Iris pigment epithelial cell (primary cell): ENCODE data around the gene SLC5A12.

Experiments used
- DNase-seq: peaks from one replicate; pipeline ENCODE4 v3.0.0-alpha.2; 2011; ENCODE audit warnings: low read depth

SLC5A12 gene, protein sequence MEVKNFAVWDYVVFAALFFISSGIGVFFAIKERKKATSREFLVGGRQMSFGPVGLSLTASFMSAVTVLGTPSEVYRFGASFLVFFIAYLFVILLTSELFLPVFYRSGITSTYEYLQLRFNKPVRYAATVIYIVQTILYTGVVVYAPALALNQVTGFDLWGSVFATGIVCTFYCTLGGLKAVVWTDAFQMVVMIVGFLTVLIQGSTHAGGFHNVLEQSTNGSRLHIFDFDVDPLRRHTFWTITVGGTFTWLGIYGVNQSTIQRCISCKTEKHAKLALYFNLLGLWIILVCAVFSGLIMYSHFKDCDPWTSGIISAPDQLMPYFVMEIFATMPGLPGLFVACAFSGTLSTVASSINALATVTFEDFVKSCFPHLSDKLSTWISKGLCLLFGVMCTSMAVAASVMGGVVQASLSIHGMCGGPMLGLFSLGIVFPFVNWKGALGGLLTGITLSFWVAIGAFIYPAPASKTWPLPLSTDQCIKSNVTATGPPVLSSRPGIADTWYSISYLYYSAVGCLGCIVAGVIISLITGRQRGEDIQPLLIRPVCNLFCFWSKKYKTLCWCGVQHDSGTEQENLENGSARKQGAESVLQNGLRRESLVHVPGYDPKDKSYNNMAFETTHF

DNA sequence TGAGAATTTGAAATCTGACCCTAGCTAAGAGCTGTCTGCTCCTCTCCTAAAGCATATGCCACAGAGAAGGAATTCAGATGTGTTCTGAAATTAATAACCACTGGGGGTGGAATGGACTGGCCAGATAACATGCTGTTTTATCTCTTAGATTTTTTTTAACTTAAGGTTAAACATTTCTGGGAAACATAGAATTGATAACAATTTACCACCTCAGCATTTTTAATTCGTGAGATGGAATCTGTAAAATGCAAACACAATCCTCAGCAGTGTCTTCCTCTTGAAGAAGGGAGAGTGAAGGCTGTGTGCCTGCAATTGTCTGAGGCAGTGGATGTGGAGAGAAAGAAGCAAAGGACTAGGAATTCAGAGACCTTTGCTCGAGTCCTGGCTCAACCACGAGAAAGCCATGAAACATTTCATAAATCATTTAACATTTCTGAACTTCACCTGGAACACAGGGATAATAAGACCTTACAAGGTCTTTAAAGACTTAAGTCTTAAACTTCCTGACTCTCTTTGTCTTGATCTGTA lies at the start of gene SLC5A12:
TSS of gene SLC5A12 (minus strand) at position 113 of the 528 bp plus-strand sequence. CDS start 346 bp downstream, outside the sequence.
- no peak for DNase-seq

DNA sequence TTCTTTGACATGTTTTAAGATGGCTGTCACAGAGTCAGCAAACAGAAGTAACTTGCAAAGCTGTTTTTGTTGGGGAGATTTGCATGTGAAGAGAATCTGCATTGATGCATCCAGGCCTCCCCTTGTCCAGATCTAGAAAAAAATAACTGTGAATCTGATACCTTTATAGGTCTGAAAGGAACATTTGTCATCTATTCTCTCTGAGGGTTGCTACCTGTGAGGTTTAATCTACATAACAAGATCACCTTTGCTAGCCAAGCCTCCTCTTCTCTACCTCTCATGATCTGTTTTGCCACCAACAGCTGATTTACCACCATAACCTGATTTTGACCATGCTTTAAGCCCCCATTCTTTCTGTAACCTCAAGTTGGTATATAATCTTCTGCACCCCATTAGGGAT lies 47.2 kb upstream of the SLC5A12 start:
- DNase-seq, result no peak

DNA sequence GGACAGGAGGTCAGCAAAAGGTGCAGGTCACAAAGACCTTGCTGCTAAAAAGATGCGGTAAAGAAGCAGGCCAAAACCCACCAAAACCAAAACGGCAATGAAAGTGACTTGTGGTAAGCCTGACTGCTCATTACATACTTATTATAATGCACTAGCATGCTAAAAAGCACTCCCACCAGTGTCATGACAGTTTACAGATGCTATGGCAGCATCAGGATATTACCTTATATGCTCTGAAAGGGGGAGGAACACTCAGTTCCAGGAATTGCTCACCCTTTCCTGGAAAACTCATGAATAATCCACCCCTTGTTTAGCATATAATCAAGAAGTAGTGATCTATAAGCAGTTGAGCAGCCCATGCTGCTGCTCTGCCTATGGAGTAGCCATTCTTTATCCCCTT lies 45.2 kb upstream of the SLC5A12 start:
- DNase-seq, result no peak

DNA sequence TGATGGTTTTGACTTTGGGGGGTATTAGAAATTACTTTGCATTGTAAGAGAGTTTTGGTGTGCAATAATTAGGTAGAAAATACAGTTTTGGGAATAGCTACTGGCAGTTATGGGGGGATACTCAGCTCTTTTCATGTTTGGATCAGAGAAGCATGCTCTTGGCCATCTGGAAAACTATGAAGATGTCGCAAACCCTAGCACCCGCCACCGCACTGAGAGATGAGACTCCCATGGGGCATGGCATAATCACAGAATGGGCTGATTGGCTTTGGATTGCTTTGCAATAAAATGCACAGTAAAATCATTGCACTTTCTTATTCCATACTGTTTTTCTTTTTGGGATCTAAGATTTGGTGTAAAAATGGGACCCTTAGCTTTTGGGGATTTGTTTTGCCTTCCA lies 43.5 kb upstream of the SLC5A12 start:
- no peak for DNase-seq

DNA sequence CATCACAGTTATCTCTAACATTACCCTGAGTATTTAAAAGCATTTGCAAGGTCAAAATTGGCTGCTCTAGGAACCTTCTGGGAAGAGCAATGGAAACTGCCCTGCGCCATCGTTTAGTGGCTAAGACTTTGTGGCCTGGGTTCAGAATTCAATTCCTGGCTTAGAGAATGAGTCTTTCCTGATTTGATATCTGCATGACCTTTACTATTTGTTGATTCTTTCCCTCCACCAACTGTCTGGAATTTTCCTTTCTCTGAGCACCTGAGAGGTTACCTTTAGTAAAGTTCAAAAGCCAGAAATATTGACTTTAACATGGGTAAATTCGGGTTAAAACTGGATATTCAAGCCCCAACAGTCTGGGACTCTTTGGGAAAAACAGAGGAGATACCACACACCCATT lies 43.0 kb upstream of the SLC5A12 start:
- DNase-seq, result no peak

DNA sequence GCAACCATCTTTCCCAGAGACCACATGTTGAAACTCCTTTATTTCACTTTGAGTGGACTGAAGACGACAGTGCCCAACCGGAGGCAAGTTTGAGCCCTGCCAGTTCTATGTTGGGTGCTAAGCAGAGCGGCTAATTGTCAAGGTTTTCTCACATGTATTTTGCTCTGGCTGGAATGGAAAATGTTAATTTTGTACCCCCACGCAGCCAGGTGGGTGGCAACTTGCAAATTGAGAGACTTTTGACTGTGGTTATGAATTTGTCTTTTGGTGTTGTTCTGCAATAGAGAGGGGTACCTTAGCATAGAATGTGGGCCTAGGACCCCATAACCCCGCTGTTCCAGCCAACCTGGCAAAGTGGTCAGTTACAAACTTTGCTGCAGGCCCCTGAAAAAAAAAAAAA lies 42.5 kb upstream of the SLC5A12 start:
- no peak for DNase-seq

DNA sequence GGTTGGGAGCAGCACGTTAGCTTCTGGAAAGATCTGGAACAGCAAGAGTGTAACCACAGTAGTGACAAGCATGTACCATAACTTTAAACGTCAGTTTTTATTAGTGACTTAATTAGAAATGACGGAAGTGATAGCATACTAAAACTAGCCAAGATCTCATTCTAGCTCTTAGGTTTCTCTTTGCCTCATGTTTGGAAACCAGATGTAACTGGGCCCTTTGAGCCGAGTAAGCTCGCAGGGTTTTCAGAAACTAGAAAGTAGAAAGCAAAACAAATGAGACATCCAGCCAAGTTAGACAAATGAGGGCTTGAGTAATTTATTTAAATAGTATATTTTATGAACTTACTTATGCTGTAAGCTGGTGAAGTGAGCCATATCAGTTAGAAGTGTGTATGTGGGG lies 40.2 kb upstream of the SLC5A12 start:
- no peak for DNase-seq

DNA sequence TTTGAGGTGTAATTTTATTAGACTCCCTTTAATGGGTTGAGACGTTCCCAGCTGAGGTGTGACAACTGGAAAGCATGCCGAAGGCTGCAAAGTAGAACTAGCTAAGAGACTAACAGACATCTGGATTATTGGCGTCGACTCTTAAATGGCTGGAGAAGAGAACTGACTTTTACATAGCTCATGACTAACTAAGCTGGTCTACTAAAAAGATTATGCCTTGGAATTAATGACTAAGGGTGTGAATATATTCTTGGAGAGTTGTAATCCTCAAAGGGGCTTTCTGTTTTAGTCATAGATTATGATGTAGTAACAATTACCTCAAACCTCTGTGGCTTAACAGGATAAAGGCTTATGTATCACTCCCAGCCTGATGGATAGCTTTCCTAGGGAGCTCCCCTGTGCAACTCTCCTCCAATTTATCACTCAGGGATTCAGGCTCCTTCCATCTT lies 39.5 kb upstream of the SLC5A12 start:
- DNase-seq, result no peak

DNA sequence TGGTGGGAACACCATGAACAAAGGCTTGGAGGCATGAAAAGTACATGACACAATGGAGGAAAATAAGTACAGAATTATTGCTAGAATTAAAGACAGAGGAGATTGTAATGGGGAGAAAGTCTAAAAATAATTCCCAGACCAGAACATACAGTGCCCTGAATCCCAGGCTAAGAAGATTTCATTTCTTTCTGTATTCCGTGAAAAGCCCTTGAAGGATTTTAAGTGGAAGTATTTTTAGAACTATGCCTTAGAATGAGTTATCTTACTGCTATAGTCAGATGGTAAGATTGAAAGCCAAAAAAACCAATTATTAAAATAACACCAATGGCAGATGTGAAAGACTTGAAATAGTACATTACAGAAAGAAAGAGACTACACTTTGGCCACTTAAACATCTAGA lies 36.1 kb upstream of the SLC5A12 start:
- no peak for DNase-seq

DNA sequence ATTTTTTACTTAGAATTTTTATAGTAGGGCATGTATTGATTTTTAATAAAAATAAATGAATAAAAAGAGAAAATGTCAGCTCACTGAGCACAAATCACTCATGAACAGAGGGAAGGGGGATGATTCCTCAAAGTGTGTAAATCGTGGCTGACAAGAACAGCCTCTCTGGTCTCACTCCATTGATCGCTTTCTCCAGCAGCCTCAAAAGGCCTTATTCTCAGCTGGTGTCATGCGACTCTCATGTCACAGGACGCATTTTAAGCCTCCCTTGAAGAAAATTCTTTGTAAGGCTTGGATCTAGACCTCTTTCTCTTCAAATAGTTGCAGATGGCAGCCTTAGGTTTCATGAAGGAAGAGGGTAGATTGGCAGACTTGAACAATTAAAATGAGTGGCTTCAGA lies 33.9 kb upstream of the SLC5A12 start:
- DNase-seq, result no peak

DNA sequence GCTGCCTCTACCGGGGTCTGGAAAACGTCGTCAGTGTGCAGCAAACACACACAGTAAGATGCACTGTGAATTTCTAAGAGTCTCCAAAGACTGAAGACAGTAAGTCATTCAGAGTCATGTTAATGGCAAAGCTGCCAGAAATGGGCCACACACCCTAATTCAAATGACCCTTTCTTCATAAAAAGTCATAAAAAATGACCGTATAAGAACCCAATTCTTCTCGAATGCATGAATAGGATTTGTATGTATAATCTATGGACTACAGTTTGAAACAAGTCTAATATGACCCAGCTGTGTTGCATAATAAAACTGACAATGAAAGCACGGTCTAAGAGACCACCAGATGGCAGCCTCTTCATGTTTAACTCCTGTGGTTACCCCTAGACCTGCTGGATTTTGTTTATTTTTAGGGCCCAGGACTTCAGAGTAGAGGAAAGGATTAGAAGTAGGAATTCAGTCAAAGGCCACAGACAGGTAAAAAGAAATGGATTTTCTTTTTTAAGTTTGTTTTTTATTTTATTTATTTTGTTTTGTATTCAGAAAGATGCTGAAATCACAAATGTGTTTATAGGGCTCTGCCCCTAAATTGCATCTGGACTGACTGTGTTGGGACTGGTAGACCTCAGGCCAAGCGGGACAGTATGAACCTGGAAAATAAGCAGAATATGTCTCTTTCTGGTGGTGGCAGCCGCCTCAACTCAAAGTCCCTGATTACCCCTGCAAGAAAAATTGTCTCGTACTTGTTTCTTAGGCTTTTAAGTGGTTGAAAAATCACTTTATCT lies 32.1 kb upstream of the SLC5A12 start:
- peak; percentile 85 for DNase-seq

DNA sequence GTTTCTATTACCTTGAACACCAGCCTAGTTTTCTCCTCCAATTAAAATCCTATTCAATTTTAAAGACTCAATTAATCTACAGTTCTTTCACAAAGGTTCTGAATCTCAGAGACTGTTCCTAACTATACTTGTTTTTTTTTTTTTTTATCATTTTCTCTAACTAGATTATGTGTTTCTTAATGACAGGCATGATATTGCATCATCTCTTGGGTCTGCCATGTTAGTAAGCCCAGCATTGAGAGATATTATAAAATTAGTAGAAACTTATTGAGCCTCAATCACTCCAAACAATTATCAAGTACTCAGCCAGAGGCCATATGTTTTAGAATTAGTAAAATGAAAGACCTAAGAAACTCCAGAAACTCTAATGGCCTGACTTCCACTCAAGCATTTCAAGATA lies 28.1 kb upstream of the SLC5A12 start:
- no peak for DNase-seq

DNA sequence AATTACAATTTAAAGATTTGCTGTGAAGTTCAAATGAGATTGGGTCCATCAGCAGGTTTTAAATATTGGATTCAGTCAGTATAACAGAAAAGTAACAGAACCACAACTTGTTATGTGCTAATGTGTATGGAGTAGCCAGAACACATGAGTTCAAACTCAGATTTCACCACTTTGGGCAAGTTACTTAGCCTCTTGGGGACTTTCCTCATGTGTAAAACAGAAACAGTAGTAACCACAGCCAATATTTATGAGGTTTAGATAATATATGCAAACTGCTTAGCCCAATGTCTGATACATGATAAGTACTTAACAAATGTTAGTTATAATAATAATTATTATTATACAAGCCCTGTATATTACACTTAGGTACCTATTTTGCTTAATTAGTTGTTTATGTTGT lies 21.8 kb upstream of the SLC5A12 start:
- DNase-seq, result peak; percentile 13

DNA sequence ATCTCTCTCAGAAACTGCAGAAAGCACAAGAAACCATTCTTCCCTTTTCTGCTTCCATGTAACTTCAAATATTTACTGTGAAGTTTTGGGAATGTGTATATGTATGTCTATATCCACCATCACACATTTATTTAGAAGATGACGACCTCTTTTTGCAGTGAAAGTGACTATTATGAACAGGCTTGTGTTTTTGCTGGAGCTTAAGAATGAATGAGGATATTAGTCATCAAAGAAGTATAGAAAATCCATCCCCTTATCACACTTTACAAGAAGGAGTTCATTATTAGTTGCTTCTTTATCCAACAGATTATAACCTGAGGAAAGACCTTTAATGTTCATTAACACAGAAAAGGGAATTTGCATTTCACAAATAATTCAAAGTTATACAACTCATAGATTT lies 21.1 kb upstream of the SLC5A12 start:
- peak; percentile 48 for DNase-seq

DNA sequence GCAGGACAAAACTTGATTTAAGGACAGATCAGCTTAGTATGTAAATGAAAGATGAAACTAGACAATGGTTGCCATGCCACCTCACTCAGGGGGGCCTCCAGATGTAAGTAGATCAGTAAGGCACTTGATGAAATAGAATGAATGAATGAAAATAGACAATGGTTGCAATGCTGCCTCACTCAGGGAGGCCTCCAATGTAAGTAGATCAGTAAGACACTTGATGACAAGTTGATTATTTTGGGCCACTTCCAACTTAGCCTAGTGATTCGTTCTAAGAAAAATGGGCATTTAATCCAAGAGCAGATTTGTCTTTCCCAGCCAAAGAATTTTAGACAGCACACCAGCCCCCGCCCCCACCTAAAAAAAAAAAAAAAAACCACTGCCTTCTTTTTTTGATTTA lies 19.2 kb upstream of the SLC5A12 start:
- peak; percentile 88 for DNase-seq

DNA sequence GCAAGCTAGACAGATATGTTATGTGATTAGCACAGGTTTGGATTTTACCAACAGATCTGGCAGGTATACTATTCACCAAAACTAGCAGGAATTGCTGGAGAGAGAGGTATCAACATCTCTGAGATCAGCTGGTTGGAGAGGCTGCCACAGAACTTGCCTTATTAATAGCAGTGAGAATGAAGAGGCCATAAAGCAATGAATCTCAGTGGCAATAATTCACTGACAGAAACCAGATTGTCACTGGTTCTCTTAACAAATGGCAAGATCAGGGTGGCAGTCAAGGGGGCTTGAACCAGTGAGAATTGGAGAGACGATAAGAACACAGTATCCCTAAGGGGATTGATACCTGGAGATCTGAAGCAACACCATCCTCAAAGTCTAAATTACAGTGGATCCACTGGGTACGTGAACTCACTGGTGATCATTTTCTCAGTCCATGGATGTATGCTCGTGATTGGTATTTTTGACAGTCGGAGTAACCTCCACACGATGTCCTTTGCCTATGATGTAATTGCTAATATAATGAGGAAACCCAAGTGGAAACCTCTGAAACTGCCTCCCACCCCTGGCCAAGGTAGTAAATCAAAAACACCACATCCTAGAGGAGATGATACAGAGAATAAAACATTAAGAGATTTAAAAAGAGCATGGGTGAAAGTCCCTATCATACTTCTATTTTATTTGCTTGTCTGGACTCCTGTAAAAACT lies 17.7 kb upstream of the SLC5A12 start:
- DNase-seq, result no peak

DNA sequence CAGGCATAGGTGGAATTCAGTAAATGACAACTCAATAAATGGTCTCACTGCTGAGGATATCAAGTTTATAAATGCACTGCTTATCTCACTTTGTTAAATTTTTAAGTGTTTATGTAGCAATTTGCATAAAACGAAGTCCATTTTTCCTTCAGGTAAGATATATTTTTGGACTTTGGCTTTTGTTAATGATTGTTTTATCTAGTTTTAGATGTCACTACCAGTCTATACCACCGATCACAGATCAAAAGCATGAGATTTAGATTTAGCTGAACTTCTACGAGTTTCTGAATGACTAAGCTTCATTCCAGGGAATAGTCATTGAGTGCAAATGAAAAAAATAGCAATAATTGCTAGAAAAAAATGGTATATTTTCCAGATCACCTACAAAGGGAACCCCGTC lies 12.8 kb upstream of the SLC5A12 start:
- no peak for DNase-seq

DNA sequence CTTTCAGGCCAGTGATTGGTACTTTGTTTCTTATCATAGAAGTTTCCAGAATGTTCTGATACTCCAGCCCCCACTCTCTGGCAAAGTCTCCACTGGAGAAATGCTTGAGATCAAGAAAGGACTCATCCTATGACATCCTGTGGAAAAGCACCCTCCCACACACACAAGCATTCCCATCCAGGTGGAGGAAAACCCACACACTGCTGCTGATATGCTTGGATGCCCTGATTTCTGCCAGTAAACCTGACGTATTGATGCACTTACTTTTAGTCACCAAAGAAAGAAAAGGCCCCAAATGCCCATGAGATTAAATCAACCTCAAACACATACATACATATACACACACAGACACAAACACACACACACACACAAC lies 9.2 kb upstream of the SLC5A12 start:
- DNase-seq, result no peak

DNA sequence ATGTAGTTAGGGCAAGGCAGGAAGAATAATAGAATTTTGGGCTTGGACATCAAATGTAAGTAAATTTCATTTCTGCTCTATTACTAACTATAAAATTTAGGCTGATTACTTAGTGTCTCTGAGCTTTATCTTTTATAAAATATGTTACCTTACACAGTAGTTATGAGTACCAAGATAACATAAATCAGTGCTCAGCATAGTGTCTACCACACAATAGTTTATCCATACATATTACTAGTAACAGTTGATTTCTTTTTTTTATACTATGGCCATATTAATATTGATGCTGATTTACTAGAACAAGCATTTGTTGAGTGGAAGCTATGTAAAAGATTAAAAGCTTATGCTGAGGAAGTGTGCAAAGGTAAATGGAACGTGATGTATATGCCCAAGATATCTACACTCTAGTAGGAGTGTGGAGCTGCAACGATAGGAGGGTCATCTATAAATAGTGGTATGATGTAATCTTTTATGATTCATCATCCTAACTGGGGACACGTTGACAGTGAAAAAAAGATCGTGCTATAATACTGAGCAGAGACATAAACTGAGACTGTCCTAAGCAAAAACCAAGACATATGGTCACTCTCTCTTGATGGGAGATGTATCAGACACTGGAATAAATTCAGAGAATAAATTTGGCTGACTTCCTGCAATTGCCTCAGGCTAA lies 8.7 kb upstream of the SLC5A12 start:
- DNase-seq, result peak; percentile 43

DNA sequence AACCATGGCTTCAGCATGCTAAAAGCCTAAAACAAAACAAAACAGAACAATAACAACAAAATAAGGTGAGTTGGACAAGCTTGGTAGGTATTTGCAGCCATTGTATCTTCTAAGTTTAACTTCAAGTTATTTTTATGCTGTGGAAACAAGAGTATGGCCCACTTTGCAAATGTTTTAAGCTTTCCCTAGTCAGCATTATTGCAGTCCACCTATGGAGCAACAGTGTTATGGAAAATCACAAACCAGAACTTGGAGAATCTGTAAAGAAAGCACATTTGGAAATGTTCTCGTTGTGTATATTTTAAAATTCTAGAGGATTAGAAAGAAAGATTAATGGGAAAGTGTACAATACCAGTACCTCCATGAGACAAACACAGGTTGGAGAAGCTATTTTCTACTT lies 7.4 kb upstream of the SLC5A12 start:
- DNase-seq, result no peak

DNA sequence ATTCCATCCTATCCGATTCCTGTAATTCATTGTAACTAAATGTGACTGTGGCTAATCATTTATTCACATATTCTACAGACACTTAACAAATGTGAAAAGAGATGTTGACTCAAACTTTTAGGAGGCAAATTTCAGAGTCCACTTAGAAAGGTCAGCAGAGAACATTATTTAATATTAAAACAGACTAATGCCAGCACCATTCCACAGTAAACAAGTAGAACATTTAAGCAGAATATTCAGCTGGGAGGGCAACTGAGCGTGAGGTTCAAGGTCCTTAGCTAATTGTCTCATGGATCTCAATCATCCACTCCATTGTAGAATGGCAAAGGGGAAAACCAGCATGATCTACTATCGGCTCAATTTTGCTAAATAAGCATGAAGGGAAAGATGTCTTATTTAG lies 5.1 kb upstream of the SLC5A12 start:
- no peak for DNase-seq

DNA sequence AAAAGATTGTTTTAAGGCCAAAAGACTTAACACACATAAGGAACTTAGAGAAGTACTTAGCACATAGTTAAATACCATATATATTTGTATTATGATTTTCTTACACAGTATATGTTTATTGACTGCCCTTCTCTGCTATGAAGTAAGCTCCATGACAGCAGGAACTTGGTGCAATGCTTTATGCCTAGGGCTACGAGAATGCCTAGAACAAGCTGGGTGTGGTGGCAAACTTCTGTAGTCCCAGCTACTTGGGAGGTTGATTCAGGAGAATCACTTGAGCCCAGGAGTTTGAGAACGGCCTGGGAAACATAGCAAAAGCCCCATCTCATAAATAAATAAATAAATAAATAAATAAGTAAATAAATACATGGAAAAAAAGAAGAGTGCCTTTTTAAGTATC lies 1.9 kb downstream of the SLC5A12 start:
- DNase-seq, result no peak
